Prostate gland (tissue), 2 donors: Measurements from ENCODE around the gene FGF7. TPM values are rescaled to one million over a fixed set of nuclear protein-coding genes. Genes with fewer than 3 reads are reported as not detected.
"Not testable (repeated sequence)": the region's sequence is repeated elsewhere in the genome, so short reads cannot be mapped to it uniquely, and the experiment has no call there.

Source experiments
- DNase-seq: peaks from one replicate; pipeline ENCODE4 v3.0.0-alpha.2; 2019; ENCODE audit warnings: low spot score
- H3K27ac ChIP-seq, 2 donors: fragments of 200-600 bp; sonication (generic); 2 replicates each; pipeline ENCODE4 v1.5.1; 2017 to 2019
- H3K27me3 ChIP-seq: fragments of 200-600 bp; sonication (generic); replicated peaks from 2 replicates; pipeline ENCODE4 v1.5.1; 2019; ENCODE audit not compliant: insufficient read depth
- H3K36me3 ChIP-seq, 2 donors: fragments of 200-600 bp; sonication (generic); 1 replicate in 1 of 2; 2 replicates in 1 of 2; pipeline versions ENCODE4 v1.5.1 to v1.8.1; 2017 to 2019
- H3K4me1 ChIP-seq: fragments of 200-600 bp; sonication (generic); replicated peaks from 2 replicates; pipeline ENCODE4 v1.5.1; 2019
- H3K4me3 ChIP-seq, 2 donors: fragments of 200-600 bp; sonication (generic); 2 replicates each; pipeline ENCODE4 v1.5.1; 2017 to 2019
- H3K9me3 ChIP-seq: fragments of 200-600 bp; sonication (generic); 2 replicates; pipeline ENCODE4 v1.5.1; 2017
- POLR2A ChIP-seq: fragments of 450-650 bp; IDR thresholded peaks from one replicate; pipeline ENCODE4 v1.6.1; 2016; ENCODE audit warnings: antibody characterized with exemption, mild to moderate bottlenecking
- POLR2AphosphoS5 ChIP-seq: sonication (generic); formaldehyde crosslinking; IDR thresholded peaks from one replicate; pipeline ENCODE4 v1.6.1; 2017; ENCODE audit warnings: antibody characterized with exemption
- WGBS: methylation state at CpG from one replicate; pipeline ENCODE4 v1.1.5; 2018; 5-methylcytosine and 5-hydroxymethylcytosine counted together
- intact Hi-C: fragments of 100-400 bp; cut with DNase I; formaldehyde crosslinking; loops from one replicate; pipeline ENCODE4 v1.14.2; 2022
- total RNA-seq, 2 donors: library from RNA; depleted of rRNA; stranded (reverse); fragments of >200 nt; gene quantifications; one replicate each; pipeline ENCODE4 v1.1.0, GENCODE V29; 2016
- TF ChIP-seq, protein P1 (sequence below), 4 experiments: fragments of 200-600 bp in 2 of 4; fragments of 450-650 bp in 2 of 4; sonication (generic) in 2 of 4; IDR thresholded peaks; 1 replicate in 3 of 4; 2 replicates in 1 of 4; pipeline ENCODE4 v1.5.1; 2016 to 2019; ENCODE audit warnings: antibody characterized with exemption in 4 of 4, mild to moderate bottlenecking in 2 of 4, moderate library complexity in 2 of 4

The FGF7 gene
- total RNA-seq, 2 donors from 2014 or later = 8.9 to 11.5 TPM

DNA sequence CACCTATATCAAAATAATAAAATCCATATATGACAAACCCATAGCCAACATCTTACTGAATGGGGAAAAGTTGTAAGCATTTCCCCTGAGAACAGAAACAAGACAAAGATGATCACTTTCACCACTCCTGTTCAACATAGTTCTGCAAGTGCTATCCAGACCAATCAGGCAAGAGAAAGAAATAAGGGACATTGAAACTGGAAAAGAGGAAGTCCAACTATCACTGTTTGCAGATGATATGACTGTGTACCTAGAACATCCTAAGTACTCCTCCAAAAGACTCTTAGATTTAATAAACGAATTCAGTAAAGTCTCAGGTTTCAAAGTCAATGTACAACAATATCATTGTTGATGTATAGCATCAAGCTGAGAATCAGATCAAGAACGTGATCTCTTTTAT is 35.6 kb upstream of the FGF7 start:
- Histone ChIP-seq H3K9me3 (no peaks in the 10 kb centered on the region), H3K27ac (no peak overlapping the region), H3K36me3 (no peaks in the 10 kb centered on the region), H3K4me1 (no peaks in the 10 kb centered on the region), H3K4me3 (no peak overlapping the region), H3K27me3 (no peaks in the 10 kb centered on the region)
- intact Hi-C loops = no loop called here
- TF ChIP-seq POLR2AphosphoS5 (no peak), POLR2A (no peak)
- TF ChIP-seq, protein P1, sequence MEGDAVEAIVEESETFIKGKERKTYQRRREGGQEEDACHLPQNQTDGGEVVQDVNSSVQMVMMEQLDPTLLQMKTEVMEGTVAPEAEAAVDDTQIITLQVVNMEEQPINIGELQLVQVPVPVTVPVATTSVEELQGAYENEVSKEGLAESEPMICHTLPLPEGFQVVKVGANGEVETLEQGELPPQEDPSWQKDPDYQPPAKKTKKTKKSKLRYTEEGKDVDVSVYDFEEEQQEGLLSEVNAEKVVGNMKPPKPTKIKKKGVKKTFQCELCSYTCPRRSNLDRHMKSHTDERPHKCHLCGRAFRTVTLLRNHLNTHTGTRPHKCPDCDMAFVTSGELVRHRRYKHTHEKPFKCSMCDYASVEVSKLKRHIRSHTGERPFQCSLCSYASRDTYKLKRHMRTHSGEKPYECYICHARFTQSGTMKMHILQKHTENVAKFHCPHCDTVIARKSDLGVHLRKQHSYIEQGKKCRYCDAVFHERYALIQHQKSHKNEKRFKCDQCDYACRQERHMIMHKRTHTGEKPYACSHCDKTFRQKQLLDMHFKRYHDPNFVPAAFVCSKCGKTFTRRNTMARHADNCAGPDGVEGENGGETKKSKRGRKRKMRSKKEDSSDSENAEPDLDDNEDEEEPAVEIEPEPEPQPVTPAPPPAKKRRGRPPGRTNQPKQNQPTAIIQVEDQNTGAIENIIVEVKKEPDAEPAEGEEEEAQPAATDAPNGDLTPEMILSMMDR (IDR thresholded peaks at IDR 0.05) = no peak
- no peak for DNase-seq
- WGBS = 64% methylated on average over 2 of the region's 2 CpGs

DNA sequence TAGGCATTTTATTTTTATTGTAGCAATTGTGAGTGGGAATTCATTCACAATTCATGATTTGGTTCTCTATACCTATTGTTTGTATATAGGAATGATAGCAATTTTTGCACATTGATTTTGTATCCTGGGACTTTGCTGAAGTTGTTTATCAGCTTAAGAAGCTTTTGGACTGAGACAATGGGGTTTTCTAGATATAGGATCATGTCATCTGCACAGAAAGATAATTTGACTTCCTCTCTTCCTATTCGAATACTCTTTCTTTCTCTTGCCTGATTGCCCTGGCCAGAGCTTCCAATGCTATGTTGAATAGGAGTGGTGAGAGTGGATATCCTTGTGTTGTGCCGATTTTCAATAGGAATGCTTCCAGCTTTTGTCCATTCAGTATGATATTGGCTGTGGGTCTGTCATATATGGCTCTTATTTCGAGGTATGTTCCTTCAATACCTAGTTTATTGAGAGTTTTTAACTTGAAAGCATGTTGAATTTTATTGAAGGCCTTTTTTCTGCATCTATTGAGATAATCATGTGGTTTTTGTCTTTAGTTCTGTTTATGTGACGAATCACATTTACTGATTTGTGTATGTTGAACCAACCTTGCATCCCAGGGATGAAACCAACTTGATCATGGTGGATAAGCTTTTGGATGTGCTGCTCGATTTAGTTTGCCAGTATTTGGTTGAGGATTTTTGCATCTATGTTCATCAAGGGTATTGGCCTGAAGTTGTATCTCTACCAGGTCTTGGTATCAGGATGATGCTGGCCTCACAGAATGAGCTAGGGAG is 20.3 kb upstream of the FGF7 start:
- DNase-seq, H3K4me3 ChIP-seq, H3K36me3 ChIP-seq, H3K9me3 ChIP-seq, intact Hi-C loops, H3K27me3 ChIP-seq, H3K27ac ChIP-seq, H3K4me1 ChIP-seq: not testable (repeated sequence)
- WGBS = 91% methylated on average over 5 of the region's 5 CpGs

DNA sequence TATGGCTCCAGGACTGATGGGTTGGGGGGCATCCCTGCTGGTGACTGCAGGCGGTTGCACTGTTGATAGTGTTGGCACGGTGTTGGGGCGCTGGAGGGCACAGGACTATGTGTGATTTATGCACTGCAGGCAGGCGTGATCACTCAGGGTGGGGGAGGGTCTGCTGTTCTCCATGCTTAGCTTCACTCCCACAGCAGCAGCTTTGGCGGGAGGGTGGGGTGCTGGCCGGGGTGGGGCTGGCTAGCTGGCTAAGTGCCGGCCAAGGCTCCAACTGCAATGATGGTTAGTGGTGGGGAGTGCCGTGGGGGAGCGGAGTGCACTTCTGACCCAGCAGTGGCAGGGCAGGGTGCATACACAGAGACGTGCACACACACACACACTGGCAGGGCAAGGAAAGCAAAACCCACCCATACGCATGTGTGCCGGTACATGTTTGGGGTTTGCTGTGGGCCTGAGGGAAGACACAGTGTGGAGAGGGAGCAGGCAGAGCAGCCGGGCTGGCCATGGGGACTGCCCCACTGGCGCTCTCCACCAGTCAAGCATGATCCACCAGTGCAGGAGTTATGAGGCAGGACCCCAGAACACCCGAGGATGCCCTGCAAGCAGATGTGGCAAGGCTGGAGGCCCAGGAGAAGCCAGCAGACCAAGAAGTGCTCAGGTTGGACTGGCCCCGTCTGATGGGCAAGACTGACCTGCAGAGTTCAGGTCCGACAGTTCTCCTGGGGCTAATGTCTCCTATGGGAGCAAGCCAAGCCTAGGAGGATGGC is 16.5 kb upstream of the FGF7 start:
- Histone ChIP-seq H3K4me1 (no peaks in the 10 kb centered on the region), H3K9me3 (no peaks in the 10 kb centered on the region), H3K27me3 (no peaks in the 10 kb centered on the region), H3K36me3 (no peaks in the 10 kb centered on the region), H3K4me3 (no peak overlapping the region), H3K27ac (no peak overlapping the region)
- TF ChIP-seq POLR2AphosphoS5 (no peak), POLR2A (no peak)
- TF ChIP-seq, protein P1 (IDR thresholded peaks at IDR 0.05) = no peak
- 93% methylated on average over 17 of the region's 17 CpGs for WGBS
- DNase-seq = no peak
- intact Hi-C loops = no loop called here

DNA sequence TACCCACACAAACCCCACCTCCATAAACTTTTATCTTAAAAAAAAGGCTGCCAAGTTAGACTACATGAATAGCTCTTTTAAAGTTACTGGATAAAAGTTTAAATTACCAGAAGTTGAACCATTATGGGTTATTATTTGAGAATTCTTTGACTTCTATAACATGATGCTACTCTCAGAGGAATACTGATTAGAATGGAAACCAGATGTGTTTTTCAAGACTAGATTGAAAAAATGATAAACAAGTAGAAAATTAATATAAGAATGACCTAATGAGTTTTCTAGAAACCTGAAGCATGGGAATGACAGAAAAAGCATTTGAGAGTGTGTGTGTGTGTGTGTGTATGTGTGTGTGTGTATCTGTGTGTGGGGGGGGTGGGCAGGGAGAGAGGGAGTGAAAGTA is 12.4 kb upstream of the FGF7 start:
- TF ChIP-seq POLR2A (no peak), POLR2AphosphoS5 (no peak)
- TF ChIP-seq, protein P1 (IDR thresholded peaks at IDR 0.05) = no peak
- H3K4me3 ChIP-seq = no peak overlapping the region
- no peaks in the 10 kb centered on the region for H3K9me3 ChIP-seq
- intact Hi-C loops = loop anchor here (10.0 kb wide), 1 partner anchor 734 kb away; no protein-coding TSS in a partner anchor
- H3K27ac ChIP-seq = no peak overlapping the region
- H3K27me3 ChIP-seq = no peaks in the 10 kb centered on the region
- no peak for DNase-seq
- H3K4me1 ChIP-seq = no peaks in the 10 kb centered on the region
- no peaks in the 10 kb centered on the region for H3K36me3 ChIP-seq

DNA sequence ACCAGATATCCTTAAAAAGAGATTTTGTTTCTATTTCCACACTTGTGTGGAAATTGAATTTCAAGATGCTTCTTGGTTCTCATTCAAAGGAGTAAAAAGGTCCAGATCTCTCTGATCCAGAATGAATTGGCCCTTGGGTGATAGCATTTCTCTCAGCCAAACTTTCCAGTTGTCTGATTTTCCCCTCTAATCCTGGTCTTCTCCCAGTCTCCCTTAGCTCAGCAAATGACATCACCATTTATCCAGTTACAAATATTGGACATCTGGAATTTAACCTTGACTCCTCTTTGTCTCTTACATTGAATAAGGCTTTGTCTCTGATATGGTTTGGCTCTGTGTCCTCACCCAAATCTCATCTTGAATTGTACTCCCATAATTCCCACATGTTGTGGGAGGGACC is 10.2 kb upstream of the FGF7 start:
- Histone ChIP-seq H3K4me3 (no peak overlapping the region), H3K36me3 (no peaks in the 10 kb centered on the region), H3K9me3 (no peaks in the 10 kb centered on the region), H3K4me1 (no peaks in the 10 kb centered on the region), H3K27me3 (no peaks in the 10 kb centered on the region), H3K27ac (no peak overlapping the region)
- TF ChIP-seq, protein P1 (IDR thresholded peaks at IDR 0.05) = no peak
- TF ChIP-seq POLR2A (no peak), POLR2AphosphoS5 (no peak)
- intact Hi-C loops = loop anchor here (10.0 kb wide), 1 partner anchor 732 kb away; no protein-coding TSS in a partner anchor
- DNase-seq = no peak
